ENCODE measurements around the gene GTPBP2. TPM values are rescaled to one million over a fixed set of nuclear protein-coding genes. Genes with fewer than 3 reads are reported as not detected.

The GTPBP2 gene, protein sequence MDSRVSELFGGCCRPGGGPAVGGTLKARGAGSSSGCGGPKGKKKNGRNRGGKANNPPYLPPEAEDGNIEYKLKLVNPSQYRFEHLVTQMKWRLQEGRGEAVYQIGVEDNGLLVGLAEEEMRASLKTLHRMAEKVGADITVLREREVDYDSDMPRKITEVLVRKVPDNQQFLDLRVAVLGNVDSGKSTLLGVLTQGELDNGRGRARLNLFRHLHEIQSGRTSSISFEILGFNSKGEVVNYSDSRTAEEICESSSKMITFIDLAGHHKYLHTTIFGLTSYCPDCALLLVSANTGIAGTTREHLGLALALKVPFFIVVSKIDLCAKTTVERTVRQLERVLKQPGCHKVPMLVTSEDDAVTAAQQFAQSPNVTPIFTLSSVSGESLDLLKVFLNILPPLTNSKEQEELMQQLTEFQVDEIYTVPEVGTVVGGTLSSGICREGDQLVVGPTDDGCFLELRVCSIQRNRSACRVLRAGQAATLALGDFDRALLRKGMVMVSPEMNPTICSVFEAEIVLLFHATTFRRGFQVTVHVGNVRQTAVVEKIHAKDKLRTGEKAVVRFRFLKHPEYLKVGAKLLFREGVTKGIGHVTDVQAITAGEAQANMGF
- 23.9 TPM for total RNA-seq
- long read RNA-seq, partial matches to known transcripts, result 2 of 6 reads
- long read RNA-seq, other reads (novel, unspliced or antisense), result 2 of 6 reads

GRCh38 chr6:43629104-43629504, at the start of gene GTPBP2:
Gene GTPBP2 (minus strand): TSS chr6:43629264. CDS start chr6:43629162, 102 bp downstream.
- peak; percentile 94 for ATAC-seq
- intact Hi-C loops (cut with DNase I), result no loop called here
- peak; percentile 100 for DNase-seq (ENCODE audit: missing footprints)

DNA sequence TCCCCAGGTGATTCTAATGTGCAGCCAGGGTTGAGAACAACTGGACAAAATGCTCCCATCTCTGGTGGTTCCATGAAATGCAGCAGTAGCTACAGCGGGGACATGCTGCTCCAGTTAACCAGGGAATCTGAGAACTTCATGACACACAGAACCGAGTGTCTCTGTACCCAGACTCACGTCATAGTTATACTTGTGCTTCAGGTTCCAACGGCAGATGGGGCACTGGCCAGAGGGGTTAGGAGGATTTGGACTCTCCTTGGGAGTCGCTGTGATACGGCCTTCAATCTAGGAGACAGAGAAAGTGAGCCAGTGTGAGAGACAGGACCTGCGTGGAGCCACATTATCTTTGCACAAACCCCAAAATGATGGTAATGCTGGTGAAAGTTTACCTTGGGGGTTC, 49.3 kb upstream of the GTPBP2 start:
- DNase-seq (ENCODE audit: missing footprints) (no peak), ATAC-seq (no peak)
- intact Hi-C loops (cut with DNase I), result no loop called here

DNA sequence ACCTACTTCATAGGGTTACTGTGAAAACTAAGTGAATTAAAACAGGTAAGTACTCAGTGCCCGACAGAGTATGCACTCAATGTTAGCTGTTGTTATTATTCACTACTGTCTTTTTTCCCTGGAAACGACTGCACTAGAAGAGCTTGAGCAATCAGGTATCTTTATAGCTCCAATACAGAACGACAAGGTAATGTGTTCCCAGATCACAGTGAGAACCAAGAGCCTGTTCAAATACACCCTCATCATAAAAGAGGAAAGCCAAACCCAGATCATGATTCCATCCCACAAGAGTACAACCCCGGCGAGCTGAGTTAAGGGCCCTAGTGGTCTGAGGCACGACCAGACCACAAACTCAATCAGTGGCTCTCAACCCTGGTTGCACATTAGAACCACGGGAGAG, 48.7 kb upstream of the GTPBP2 start:
- DNase-seq (ENCODE audit: missing footprints), result no peak
- intact Hi-C loops (cut with DNase I), result no loop called here

DNA sequence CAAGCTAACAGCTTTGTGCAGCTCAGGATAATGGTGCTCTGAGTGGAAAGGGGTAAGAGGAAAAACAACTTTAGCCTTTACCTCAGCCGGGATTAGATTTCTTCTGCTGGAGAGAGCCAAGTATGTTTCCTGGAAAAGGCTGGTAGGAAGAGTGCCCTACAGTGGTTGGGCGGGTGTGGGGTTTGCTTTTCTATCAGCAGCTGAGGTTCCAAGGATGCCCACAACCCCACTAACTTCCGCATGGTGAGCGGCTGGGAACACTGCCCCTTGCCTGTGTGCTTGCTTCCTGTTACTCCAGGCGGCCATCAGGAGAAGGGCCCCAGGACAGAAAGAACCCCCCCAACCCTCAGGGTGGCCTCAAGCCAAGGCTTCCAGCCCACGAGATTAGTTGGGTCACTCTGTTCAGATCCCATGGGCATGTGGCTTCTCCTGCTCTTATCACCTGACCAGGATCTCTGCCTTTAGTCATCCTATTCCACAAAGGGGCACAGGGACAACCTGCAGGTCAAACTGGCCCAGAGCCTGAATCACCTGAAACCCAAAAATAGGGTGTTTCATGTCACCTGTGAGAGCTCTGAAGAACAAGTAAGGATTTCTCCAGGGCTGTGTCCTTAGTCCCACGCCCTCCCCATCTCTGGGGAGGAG, 48.0 kb upstream of the GTPBP2 start:
- DNase-seq (ENCODE audit: missing footprints), result no peak
- ATAC-seq, result no peak
- intact Hi-C loops (cut with DNase I), result no loop called here

More for the DNA sequence above, 48.7 kb upstream of the GTPBP2 start:
- no peak for ATAC-seq

GRCh38 chr6:43674921-43675320, 45.9 kb upstream of the GTPBP2 start:
- DNase-seq (ENCODE audit: missing footprints), result no peak
- ATAC-seq, result no peak
- intact Hi-C loops (cut with DNase I), result no loop called here

- intact Hi-C loops (cut with DNase I), result no loop called here
- ATAC-seq (no peak), DNase-seq (ENCODE audit: missing footprints) (no peak)
Observed at GRCh38 chr6:43674291-43674690, 45.2 kb upstream of the GTPBP2 start.

DNA sequence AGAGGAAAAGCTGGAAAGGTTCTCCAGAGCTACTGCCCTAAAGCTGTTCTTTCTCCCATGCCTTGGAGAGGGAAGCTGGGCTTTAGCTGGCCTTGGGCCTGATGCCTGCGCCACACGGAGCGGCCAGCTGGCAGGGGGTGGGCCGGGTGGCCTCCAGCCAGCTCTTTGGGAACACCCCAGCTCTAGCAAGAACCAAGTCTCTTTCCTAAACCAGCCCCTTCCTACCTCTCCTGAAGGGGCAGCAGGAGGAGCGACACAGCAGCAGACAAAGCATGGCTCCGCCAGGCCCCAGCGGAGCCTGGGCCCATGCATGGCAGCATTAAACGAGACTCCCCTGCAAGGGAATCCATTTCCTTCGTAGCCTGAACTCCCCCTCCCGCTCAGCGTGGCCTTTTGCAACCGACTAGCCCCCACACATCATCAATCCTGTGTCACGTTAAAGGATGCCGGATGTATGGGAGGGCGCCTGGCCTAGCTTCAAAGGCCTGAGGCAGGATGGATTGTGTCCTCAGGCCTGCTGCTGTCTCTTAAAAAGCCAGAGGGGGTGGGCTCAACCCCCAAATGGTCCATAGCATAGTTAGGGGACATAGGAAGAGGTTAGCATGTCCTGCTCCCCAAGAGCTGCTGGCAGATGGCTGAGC, 44.5 kb upstream of the GTPBP2 start:
- intact Hi-C loops (cut with DNase I), result no loop called here
- DNase-seq (ENCODE audit: missing footprints), result no peak
- no peak for ATAC-seq

- intact Hi-C loops (cut with DNase I), result no loop called here
Observed at GRCh38 chr6:43671801-43672690, 43.0 kb upstream of the GTPBP2 start.

GRCh38 chr6:43671011-43671800, 42.1 kb upstream of the GTPBP2 start:
- DNase-seq (ENCODE audit: missing footprints) (no peak), ATAC-seq (no peak)
- intact Hi-C loops (cut with DNase I), result no loop called here

More at GRCh38 chr6:43671801-43672690, 43.0 kb upstream of the GTPBP2 start:
- no peak for ATAC-seq
- no peak for DNase-seq (ENCODE audit: missing footprints)

GRCh38 chr6:43670623-43670986, 41.5 kb upstream of the GTPBP2 start:
- DNase-seq (ENCODE audit: missing footprints) (no peak), ATAC-seq (no peak)
- intact Hi-C loops (cut with DNase I), result no loop called here

- no peak for DNase-seq (ENCODE audit: missing footprints)
- intact Hi-C loops (cut with DNase I), result loop anchor here (2.0 kb wide), 1 partner anchor 49 kb away; no protein-coding TSS in a partner anchor
- ATAC-seq, result peak; percentile 6
Observed at GRCh38 chr6:43669922-43670622, 41.0 kb upstream of the GTPBP2 start.

DNA sequence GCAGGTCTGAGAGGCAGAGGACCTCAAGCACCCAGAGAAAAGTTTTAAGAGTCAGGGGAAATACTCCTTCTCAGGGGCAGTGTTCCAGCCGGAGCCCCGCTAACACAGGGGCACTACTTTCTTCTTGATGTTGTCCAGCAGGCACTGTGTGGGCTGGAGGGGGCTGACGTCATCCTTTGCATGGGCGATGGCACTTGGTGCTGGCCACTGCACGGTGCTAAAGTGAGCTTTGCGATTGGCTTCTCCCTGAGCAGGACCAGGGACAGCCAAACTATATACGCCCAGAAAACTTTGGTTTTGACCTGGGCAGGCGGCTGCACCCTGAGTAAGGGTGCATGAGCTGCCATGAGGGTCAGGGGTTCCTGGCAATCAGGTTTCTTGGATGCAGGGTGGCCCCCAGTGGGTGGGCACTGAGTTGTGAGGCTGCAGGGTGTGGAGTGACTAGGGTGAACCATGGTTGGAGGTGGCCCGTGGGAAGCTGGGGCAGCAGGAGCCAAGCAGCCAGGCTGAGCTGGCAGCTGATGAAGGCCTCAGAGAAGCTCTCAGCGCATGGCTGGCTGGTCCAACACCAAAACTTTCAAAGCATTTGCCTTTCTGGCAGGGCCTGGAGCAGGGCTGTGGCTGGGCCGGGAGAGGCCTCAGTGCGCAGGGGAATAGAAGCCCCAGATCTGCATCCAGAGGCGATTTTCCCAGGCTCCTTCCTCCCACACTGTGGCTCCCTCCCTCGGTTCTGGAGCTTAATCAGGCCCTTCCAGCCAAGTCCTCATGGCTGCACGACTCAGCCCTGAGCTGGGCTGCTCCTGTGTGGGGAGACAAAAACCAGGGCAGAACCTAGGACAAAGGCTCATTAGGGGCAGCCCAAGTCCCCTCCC, 40.2 kb upstream of the GTPBP2 start:
- ATAC-seq, result peak; percentile 87

GRCh38 chr6:43668151-43669028, 39.3 kb upstream of the GTPBP2 start:
- ATAC-seq (peak; percentile 59), DNase-seq (ENCODE audit: missing footprints) (peak; percentile 78)
- intact Hi-C loops (cut with DNase I), result loop anchor here (2.0 kb wide), 1 partner anchor 50 kb away; no protein-coding TSS in a partner anchor

More for the DNA sequence above, 40.2 kb upstream of the GTPBP2 start:
- intact Hi-C loops (cut with DNase I), result loop anchor here (2.0 kb wide), 1 partner anchor 50 kb away; no protein-coding TSS in a partner anchor
- DNase-seq (ENCODE audit: missing footprints), result peak; percentile 85

- intact Hi-C loops (cut with DNase I), result loop anchor here (1.0 to 2.0 kb wide), 3 partner anchors 51 to 412 kb away; partner anchors contain the start of gene VEGFA
- peak; percentile 89 for DNase-seq (ENCODE audit: missing footprints)
- ATAC-seq, result peak; percentile 41
Observed at GRCh38 chr6:43667245-43668150, 38.4 kb upstream of the GTPBP2 start.

Data from Right ventricle myocardium inferior (tissue), 1 donor.